ENCODE results near the gene STRAP.
"Not testable (repeated sequence)": the region's sequence is repeated elsewhere in the genome, so short reads cannot be mapped to it uniquely, and the experiment has no call there.

The STRAP gene

GRCh38 chr12:15873556-15873955 lies 8.6 kb upstream of the STRAP start:
- no peak for DNase-seq (ENCODE audit: low spot score)

DNA sequence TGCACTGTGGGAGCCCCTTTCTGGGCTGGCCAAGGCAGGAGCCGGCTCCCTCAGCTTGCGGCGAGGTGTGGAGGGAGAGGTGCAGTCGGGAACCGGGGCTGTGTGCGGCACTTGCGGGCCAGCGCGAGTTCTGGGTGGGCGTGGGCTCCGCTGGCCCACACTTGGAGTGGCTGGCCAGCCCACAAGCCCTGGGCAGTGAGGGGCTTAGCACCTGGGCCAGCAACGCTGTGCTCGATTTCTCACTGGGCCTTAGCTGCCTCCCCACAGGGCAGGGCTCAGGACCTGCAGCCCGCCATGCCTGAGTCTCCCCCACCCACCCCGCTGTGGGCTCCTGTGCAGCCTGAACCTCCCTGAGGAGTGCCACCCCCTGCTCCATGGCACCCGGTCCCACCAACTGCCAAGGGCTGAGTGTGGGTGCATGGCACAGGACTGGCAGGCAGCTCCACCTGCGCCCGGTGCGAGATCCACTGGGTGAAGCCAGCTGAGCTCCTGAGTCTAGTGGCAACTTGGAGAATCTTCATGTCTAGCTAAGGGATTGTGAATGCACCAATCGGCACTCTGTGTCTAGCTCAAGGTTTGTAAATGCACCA lies 7.5 kb upstream of the STRAP start:
- not testable (repeated sequence) for DNase-seq (ENCODE audit: low spot score)

DNA sequence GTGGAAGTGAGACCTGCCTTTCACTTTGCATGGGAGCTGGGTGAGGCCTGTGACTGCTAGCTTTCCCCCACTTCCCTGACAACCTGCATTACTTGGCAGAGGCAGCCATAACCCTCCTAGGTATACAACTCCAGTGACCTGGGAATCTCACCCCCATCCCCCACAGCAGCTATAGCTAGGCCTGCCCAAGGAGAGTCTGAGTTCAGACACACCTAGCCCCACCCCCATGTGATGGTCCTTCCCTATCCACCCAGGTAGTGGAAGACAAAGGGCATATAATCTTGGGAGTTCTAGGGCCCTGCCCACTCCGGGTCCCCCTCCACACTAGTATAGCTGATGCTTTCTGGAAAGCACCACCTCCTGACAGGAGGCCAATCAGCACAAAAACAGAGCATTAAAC lies 6.3 kb upstream of the STRAP start:
- DNase-seq (ENCODE audit: low spot score), result no peak

- no peak for DNase-seq (ENCODE audit: low spot score)
These were observed 2.8 kb upstream of the STRAP start for GRCh38 chr12:15879413-15879812.

- no peak for DNase-seq (ENCODE audit: low spot score)
These were observed 1.5 kb upstream of the STRAP start for GRCh38 chr12:15880721-15881120.

DNA sequence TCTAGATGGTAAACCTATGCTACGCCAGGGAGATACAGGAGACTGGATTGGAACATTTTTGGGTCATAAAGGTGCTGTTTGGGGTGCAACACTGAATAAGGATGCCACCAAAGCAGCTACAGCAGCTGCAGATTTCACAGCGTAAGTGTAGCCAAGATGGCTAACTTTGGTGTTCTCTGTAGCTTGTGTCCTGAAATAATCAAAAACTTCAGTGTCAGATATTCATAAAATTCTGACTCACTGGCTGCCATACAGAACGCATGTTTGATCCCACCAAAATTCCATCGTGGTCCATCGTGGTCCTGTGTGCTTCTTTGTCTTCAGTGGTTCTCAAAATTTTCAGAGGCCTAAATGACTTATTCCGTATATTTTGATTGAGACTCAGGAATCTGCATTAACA lies 1.3 kb downstream of the STRAP start:
- DNase-seq (ENCODE audit: low spot score), result peak; percentile 7

GRCh38 chr12:15886372-15887042 lies 4.3 kb downstream of the STRAP start:
- no peak for DNase-seq (ENCODE audit: low spot score)

GRCh38 chr12:15887043-15887817 lies 5.0 kb downstream of the STRAP start:
- no peak for DNase-seq (ENCODE audit: low spot score)

DNA sequence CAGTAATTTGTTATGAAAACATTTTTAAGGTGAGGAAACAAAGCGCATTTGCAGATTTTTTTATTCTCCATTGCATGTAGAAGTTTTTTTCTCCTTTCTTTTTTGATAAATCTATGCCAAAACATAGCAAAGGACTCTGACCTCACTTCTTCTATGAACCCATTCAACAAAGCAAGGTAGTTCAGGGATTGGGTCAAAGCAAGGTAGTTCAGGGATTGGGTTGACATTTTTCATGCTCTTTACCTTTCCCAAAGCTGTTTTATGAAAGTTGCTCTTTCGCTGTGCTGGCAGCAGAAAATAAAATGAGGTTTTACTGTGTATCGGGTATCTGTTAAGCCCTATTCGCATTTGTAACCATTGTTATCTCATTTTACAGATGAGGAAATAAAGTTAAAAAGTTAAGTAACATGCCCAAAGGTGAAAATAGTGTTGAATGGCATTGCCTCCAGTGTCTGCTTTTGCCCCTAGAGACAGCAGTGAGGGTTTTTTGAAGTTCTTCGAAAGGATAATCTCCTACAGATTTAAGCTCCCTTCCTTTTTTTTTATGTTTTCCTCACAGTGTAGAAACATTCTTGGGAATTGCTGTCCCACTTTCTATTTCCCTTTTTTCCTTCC lies 10.6 kb downstream of the STRAP start:
- no peak for DNase-seq (ENCODE audit: low spot score)

- DNase-seq (ENCODE audit: low spot score), result no peak
These were observed 11.1 kb downstream of the STRAP start for GRCh38 chr12:15893260-15893659.

GRCh38 chr12:15896867-15897266 lies 14.7 kb downstream of the STRAP start:
- DNase-seq (ENCODE audit: low spot score), result no peak

GRCh38 chr12:15897433-15897832 lies 15.2 kb downstream of the STRAP start:
- no peak for DNase-seq (ENCODE audit: low spot score)

GRCh38 chr12:15899282-15899870 lies 17.2 kb downstream of the STRAP start:
- peak; percentile 36 for DNase-seq (ENCODE audit: low spot score)

- DNase-seq (ENCODE audit: low spot score), result no peak
These were observed 22.3 kb downstream of the STRAP start for GRCh38 chr12:15904378-15904920.

DNA sequence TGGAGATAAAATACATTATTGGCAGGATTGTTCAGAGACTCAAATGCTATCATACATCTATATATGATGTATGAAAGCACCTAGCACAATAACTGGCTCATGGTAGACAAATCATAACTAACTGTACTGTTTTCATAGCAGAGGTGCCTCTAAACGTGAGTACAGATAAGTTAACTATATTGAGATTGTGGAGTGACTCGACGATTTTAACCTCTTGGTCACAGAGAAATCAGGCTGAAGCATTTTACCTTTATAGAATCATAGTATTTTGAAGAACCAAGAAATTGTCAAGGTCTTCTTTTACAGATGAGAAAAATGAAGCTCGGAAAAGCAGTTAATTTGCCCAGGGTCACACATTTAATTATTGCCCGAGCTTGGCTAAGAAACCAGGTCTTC lies 28.3 kb downstream of the STRAP start:
- no peak for DNase-seq (ENCODE audit: low spot score)

DNA sequence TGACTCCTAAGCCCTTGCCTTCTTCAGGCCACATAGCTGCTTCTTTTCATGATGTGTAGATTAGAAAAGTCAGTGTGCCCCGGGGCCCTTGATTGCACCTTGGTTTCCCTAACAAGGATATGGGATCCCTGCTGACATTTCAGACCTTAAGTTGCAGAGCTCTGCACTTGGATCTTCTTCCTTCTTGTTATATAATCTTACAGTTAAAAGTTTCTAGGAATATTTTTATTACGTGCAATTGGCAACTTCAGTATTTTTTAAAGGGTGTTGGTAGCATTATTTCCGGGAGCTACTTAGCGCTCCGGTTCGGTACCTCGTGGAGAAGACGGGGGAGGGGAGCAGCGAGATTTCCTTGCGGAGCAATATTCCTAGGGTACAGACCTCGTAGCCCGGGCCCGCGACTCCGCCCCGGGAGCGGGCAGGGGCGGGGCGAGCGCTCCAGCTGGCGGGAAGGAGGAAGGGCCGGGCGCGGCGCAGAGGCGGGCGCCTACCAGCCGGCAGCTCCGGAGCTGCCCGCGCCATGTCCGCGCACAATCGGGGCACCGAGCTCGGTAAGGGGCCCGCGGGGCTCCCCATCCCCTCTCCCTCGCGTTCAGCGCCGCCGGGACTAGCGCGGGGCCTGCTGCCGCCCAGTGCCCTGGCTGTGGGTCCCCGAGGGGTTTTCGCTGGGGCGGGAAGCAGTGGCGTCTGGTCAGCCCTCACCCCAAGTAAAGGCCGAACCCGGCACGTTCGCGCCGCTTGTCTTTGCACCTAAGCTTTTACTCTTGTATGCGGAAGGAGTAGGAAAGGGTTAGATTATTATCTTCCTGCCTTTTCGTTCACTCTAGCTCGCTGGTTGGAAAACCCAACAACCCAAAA lies 28.9 kb downstream of the STRAP start, which contains the start of gene DERA:
DERA (plus strand) TSS at position 469 of the 858 bp plus-strand sequence; CDS start at position 521, 52 bp downstream.
- DNase-seq (ENCODE audit: low spot score), result peak; percentile 88

GRCh38 chr12:15911931-15912330 lies 29.7 kb downstream of the STRAP start:
- DNase-seq (ENCODE audit: low spot score), result not testable (repeated sequence)

DNA sequence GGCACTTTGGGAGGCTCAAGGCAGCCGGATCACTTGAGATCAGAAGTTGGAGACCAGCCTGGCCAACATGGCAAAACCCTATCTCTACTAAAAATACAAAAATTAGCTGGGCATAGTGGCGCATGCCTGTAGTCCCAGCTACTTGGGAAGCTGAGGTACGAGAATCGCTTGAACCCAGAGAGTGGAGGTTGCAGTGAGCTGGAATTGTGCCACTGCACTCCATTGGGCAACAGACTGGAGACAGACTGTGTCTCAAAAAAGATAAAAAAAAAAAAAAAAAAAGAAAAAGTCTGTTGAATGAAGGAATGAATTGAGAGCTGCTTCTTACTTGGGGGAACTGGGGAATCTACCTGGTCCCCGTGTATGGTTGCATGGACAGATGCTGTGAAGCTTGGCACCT lies 31.9 kb downstream of the STRAP start:
- DNase-seq (ENCODE audit: low spot score), result not testable (repeated sequence)

DNA sequence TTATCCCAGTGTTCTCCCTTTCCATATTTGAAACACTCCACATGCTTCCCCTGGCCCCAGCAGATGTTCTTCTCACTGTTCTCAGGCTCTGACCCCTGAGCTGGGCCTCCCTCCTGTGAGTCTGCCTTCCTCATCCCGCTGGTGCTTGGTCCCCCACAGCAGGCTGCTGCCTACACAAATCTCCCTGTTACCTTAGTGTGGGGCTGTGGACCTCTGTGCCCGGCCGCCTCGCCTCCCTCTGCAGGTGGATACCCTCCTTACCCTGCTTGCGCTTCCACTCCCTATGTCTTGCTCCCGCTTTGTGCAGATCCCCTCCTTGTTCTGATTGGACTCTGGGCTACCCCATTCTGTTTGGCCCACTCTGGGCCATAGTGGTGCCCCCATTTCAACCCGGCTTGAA lies 35.9 kb downstream of the STRAP start:
- DNase-seq (ENCODE audit: low spot score), result no peak

GRCh38 chr12:15919418-15919817 lies 37.2 kb downstream of the STRAP start:
- no peak for DNase-seq (ENCODE audit: low spot score)

GRCh38 chr12:15924956-15925355 lies 42.8 kb downstream of the STRAP start:
- no peak for DNase-seq (ENCODE audit: low spot score)

All from kidney tubule cell (primary cell).